Tibial nerve (tissue), 4 donors: ENCODE measurements around the gene PHKB.

Experiments used
- EP300 ChIP-seq, 2 donors: sonication (generic); formaldehyde crosslinking; IDR thresholded peaks; one replicate each; pipeline ENCODE4 v1.6.1; 2017; ENCODE audit warnings: antibody characterized with exemption in 2 of 2, mild to moderate bottlenecking in 1 of 2
- POLR2A ChIP-seq, 2 donors: fragments of 450-650 bp; IDR thresholded peaks; one replicate each; pipeline ENCODE4 v1.6.1; 2017; ENCODE audit warnings: antibody characterized with exemption in 2 of 2, mild to moderate bottlenecking in 2 of 2, moderate library complexity in 2 of 2
- TF ChIP-seq, protein P1 (sequence below), 5 experiments: fragments of 200-600 bp in 3 of 5; fragments of 450-650 bp in 2 of 5; sonication (generic) in 3 of 5; IDR thresholded peaks; one replicate each; pipeline ENCODE4 v1.5.1; 2016 to 2019; ENCODE audit warnings: antibody characterized with exemption in 5 of 5, mild to moderate bottlenecking in 3 of 5, moderate library complexity in 2 of 5

DNA sequence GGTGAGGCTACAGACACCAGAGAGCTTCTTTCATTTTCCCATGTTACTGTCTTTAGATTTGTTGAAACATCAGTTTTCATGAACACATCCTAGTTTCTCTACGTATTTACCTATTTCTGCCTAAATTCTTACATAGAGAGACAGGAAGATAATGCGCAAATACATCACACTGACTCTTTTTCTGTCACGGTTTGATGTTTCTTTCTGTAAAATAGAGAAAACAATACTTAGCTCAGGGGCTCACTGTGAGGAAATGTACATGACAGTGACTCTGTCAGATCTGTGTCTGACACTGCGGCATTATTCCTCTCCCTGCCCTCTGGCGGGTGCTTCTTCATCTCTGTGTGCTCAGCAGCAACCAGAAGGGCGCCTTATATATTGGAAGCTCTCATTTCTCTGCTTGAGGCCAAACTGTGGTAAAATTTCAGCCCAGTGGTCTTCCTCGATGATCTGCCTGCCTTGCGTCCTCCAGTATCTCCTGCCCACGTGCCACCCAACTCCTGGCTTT is 264.1 kb downstream of the PHKB start:
- TF ChIP-seq, protein P1, sequence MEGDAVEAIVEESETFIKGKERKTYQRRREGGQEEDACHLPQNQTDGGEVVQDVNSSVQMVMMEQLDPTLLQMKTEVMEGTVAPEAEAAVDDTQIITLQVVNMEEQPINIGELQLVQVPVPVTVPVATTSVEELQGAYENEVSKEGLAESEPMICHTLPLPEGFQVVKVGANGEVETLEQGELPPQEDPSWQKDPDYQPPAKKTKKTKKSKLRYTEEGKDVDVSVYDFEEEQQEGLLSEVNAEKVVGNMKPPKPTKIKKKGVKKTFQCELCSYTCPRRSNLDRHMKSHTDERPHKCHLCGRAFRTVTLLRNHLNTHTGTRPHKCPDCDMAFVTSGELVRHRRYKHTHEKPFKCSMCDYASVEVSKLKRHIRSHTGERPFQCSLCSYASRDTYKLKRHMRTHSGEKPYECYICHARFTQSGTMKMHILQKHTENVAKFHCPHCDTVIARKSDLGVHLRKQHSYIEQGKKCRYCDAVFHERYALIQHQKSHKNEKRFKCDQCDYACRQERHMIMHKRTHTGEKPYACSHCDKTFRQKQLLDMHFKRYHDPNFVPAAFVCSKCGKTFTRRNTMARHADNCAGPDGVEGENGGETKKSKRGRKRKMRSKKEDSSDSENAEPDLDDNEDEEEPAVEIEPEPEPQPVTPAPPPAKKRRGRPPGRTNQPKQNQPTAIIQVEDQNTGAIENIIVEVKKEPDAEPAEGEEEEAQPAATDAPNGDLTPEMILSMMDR (IDR thresholded peaks at IDR 0.05) = no peak
- no peak for TF ChIP-seq EP300 (IDR thresholded peaks at IDR 0.05)
- no peak for TF ChIP-seq POLR2A (IDR thresholded peaks at IDR 0.05)
